Neural cell (in vitro differentiated cells): ENCODE data around the gene HOXA7. TPM values are rescaled to one million over a fixed set of nuclear protein-coding genes. Genes with fewer than 3 reads are reported as not detected.

Experiments used
- H2AFZ ChIP-seq: fragments of 200-600, 300-800 bp; sonication (generic), shearing (Covaris generic); 2 replicates; pipeline ENCODE4 v1.6.0; 2014; ENCODE audit warnings: low read depth, mild to moderate bottlenecking, antibody characterized with exemption, low read length, moderate library complexity
- H3F3A ChIP-seq: fragments of 200-600 bp; shearing (Covaris generic); 2 replicates; pipeline ENCODE4 v1.6.1; 2016; ENCODE audit warnings: mild to moderate bottlenecking, moderate library complexity, mixed read lengths, antibody characterized with exemption, low read length; ENCODE audit not compliant: insufficient read depth, poor library complexity, severe bottlenecking
- H3K27ac ChIP-seq: fragments of 200-600, 300-800 bp; sonication (generic), shearing (Covaris generic); 2 replicates; pipeline ENCODE4 v1.5.1; 2014; ENCODE audit warnings: mild to moderate bottlenecking, low read length, moderate library complexity
- H3K27me3 ChIP-seq: fragments of 300-800, 200-600 bp; sonication (generic), shearing (Covaris generic); 2 replicates; pipeline ENCODE4 v1.6.0; 2014; ENCODE audit warnings: mild to moderate bottlenecking, low read depth, low read length, moderate library complexity; ENCODE audit not compliant: insufficient read depth
- H3K36me3 ChIP-seq: fragments of 300-800, 200-600 bp; sonication (generic), shearing (Covaris generic); 2 replicates; pipeline ENCODE4 v1.5.1; 2014; ENCODE audit warnings: mild to moderate bottlenecking, antibody characterized with exemption, low read length, moderate library complexity; ENCODE audit not compliant: insufficient read depth
- H3K4me2 ChIP-seq: fragments of 300-800, 200-600 bp; sonication (generic), shearing (Covaris generic); 2 replicates; pipeline ENCODE4 v1.6.0; 2014; ENCODE audit warnings: mild to moderate bottlenecking, low read length
- H3K4me3 ChIP-seq: fragments of 300-800, 200-600 bp; sonication (generic), shearing (Covaris generic); 2 replicates; pipeline ENCODE4 v1.5.1; 2014; ENCODE audit warnings: mild to moderate bottlenecking, low read length, moderate library complexity
- H3K79me2 ChIP-seq: fragments of 200-600 bp; shearing (Covaris generic); replicated peaks from 2 replicates; pipeline ENCODE4 v1.6.0; 2014; ENCODE audit warnings: mild to moderate bottlenecking, low read length, moderate library complexity; ENCODE audit not compliant: insufficient read depth
- H3K9ac ChIP-seq: fragments of 300-800, 200-600 bp; sonication (generic), shearing (Covaris generic); 2 replicates; pipeline ENCODE4 v1.6.1; 2016; ENCODE audit warnings: mild to moderate bottlenecking, low read length, mixed read lengths
- H3K9me2 ChIP-seq: fragments of 200-600 bp; shearing (Covaris generic); 2 replicates; pipeline ENCODE4 v1.6.1; 2016; ENCODE audit warnings: mild to moderate bottlenecking, low read length, mixed read lengths; ENCODE audit not compliant: insufficient read depth
- H3K9me3 ChIP-seq: fragments of 200-600, 300-800 bp; sonication (generic), shearing (Covaris generic); 2 replicates; pipeline ENCODE4 v1.6.1; 2016; ENCODE audit warnings: mild to moderate bottlenecking, mixed run types, low read length, moderate library complexity, mixed read lengths
- H4K20me1 ChIP-seq: fragments of 200-600 bp; shearing (Covaris generic); 2 replicates; pipeline ENCODE4 v1.6.1; 2016; ENCODE audit warnings: mild to moderate bottlenecking, mixed run types; ENCODE audit not compliant: insufficient read depth
- EP300 ChIP-seq: fragments of 450-650 bp; conservative IDR thresholded peaks from 2 replicates; pipeline ENCODE4 v1.6.1; 2014; ENCODE audit warnings: antibody characterized with exemption, mild to moderate bottlenecking, moderate library complexity; ENCODE audit not compliant: poor library complexity, severe bottlenecking
- EZH2 ChIP-seq: fragments of 200-600, 300-800 bp; shearing (Covaris generic), sonication (generic); IDR thresholded peaks from 2 replicates; pipeline ENCODE4 v1.6.1; 2014; ENCODE audit warnings: antibody characterized with exemption, low read length, borderline replicate concordance, mild to moderate bottlenecking; ENCODE audit not compliant: insufficient read depth, poor library complexity, severe bottlenecking
- MXI1 ChIP-seq: fragments of 450-650 bp; conservative IDR thresholded peaks from 2 replicates; pipeline ENCODE4 v1.6.1; 2014; ENCODE audit warnings: antibody characterized with exemption, mild to moderate bottlenecking; ENCODE audit not compliant: poor library complexity, severe bottlenecking
- POLR2AphosphoS5 ChIP-seq: IDR thresholded peaks from 2 replicates; pipeline ENCODE4 v1.6.1; 2012
- RAD21 ChIP-seq: fragments of 450-650 bp; conservative IDR thresholded peaks from 2 replicates; pipeline ENCODE4 v1.6.1; 2014; ENCODE audit warnings: antibody characterized with exemption, mild to moderate bottlenecking, moderate library complexity
- SMC3 ChIP-seq: fragments of 450-650 bp; conservative IDR thresholded peaks from 2 replicates; pipeline ENCODE4 v1.6.1; 2014; ENCODE audit warnings: antibody characterized with exemption, mild to moderate bottlenecking, moderate library complexity; ENCODE audit not compliant: poor library complexity
- TAF1 ChIP-seq: IDR thresholded peaks from 2 replicates; pipeline ENCODE4 v1.6.1; 2012; ENCODE audit warnings: low read depth
- polyA plus RNA-seq: library from polyadenylated mRNA; depleted of rRNA; stranded (reverse); fragments of >200 nt; gene quantifications from 2 replicates; pipeline ENCODE4 v1.2.3, GENCODE V29; 2014
- TF ChIP-seq, protein P1 (sequence below): IDR thresholded peaks from 2 replicates; pipeline ENCODE4 v1.6.1; 2012; ENCODE audit warnings: borderline replicate concordance
- TF ChIP-seq, protein P2 (sequence below): fragments of 450-650 bp; IDR thresholded peaks from 2 replicates; pipeline ENCODE4 v1.5.1; 2014; ENCODE audit warnings: antibody characterized with exemption, mild to moderate bottlenecking, moderate library complexity; ENCODE audit not compliant: poor library complexity, severe bottlenecking

Gene HOXA7
- polyA plus RNA-seq, 1 donor from 2014 or later = not detected

DNA sequence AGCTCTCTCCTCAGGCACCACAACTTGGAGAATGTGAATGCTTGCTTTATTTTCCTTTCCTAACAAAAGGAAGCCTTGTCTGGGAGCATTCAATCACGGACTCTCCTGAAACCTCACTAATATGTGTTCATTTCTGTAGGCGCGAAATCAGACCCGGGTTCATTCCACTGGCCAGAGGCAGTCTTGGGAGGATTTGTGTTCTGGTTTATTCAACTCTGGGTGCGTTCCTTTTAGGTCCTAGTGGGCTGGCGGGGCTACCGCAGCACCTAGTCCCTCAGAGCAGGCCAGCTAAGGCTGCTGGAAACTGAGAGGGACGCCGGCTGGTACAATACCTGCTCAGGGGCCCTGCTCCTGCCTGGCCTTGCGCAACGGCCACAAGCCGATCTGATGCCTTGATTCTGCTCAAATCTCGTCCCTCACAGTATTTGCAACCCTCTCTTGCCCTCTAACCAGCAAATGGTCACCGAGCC is 33.4 kb downstream of the HOXA7 start:
- H3K9me3 ChIP-seq = peaks cover 7% of the 10 kb centered on the region
- no peaks in the 10 kb centered on the region for H3K36me3 ChIP-seq
- H3K9ac ChIP-seq = no peak overlapping the region
- H2AFZ ChIP-seq = no peak overlapping the region
- no peak overlapping the region for H3K4me2 ChIP-seq
- no peaks in the 10 kb centered on the region for H3K9me2 ChIP-seq
- H3K27me3 ChIP-seq = peaks cover 100% of the 10 kb centered on the region
- TF ChIP-seq TAF1 (no peak), MXI1 (no peak)
- no peaks in the 10 kb centered on the region for H3K79me2 ChIP-seq
- no peaks in the 10 kb centered on the region for H4K20me1 ChIP-seq
- no peak overlapping the region for H3K4me3 ChIP-seq
- no peak overlapping the region for H3K27ac ChIP-seq
- no peaks in the 10 kb centered on the region for H3F3A ChIP-seq

DNA sequence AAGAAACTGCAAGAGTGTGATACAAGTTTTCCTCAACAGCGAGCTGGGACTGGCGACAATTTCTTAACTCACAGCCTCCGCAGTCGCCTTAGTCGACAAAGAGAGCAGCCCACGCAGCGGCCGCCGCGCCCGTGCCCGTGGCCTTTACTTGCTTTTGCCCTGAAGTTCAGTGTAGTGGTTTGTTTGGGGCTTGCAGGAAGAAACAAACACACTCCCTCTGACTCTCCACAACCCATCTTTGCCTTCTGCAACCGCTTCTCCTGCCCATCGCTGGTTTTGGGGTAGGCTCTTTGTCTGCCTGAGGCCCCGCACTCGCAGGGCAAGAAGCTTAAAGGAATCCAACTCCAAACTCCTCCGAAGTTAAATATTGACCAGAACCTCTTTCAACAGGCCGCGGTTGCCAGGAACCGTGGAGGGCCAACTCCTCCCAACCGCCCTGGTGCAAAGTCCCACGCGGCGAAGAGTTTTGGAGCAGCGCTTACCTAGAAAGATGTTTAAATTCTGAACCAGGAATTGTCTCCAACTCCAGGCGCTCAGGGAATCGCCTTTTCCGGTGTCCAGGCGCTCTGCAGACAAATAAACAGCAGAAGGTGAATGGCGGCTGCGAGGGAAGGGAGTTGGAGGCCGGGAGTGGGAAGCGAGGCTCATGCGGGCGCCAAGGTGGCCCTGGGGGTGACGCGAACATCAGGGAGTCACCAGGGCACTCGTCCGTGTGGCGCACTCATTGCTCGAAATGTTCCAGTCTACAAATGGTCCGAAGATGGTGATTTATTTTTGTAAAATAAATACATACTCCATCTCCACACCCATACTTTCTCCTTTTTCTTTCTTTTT is 34.2 kb downstream of the HOXA7 start:
- Histone ChIP-seq H4K20me1 (no peaks in the 10 kb centered on the region), H3K27me3 (peaks cover 100% of the 10 kb centered on the region), H3K9me2 (no peaks in the 10 kb centered on the region), H3K9me3 (peaks cover 7% of the 10 kb centered on the region), H3F3A (no peaks in the 10 kb centered on the region), H3K9ac (no peak overlapping the region), H3K4me3 (no peak overlapping the region), H2AFZ (no peak overlapping the region), H3K4me2 (no peak overlapping the region), H3K36me3 (no peaks in the 10 kb centered on the region), H3K27ac (no peak overlapping the region), H3K79me2 (no peaks in the 10 kb centered on the region)
- no peak for TF ChIP-seq POLR2AphosphoS5
- TF ChIP-seq EZH2 = peak; percentile 72

DNA sequence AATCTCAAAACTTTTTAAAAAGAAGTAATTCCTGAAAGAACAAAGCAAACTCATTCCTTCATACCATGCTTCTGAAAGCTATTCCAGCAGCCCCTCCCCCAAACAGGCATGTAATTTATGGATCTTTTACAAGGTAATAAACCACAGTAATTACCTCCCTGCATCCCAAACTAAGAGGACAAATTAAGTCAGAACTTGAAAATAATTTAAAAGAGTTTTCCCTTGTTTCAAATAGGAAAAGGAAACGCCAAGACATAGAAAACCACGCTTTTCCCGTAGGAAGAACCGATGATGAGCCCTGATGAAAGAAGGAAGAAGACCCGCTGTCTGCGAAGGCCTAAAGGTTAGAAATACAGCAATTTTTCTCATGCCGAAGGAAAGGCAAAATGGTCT is 34.8 kb downstream of the HOXA7 start:
- Histone ChIP-seq H3F3A (no peaks in the 10 kb centered on the region), H3K27me3 (peaks cover 100% of the 10 kb centered on the region), H3K9ac (no peak overlapping the region), H4K20me1 (no peaks in the 10 kb centered on the region), H3K4me3 (no peak overlapping the region), H3K9me2 (no peaks in the 10 kb centered on the region), H2AFZ (no peak overlapping the region), H3K9me3 (peaks cover 7% of the 10 kb centered on the region), H3K36me3 (no peaks in the 10 kb centered on the region), H3K79me2 (no peaks in the 10 kb centered on the region), H3K4me2 (no peak overlapping the region), H3K27ac (no peak overlapping the region)
- TF ChIP-seq, protein P1, sequence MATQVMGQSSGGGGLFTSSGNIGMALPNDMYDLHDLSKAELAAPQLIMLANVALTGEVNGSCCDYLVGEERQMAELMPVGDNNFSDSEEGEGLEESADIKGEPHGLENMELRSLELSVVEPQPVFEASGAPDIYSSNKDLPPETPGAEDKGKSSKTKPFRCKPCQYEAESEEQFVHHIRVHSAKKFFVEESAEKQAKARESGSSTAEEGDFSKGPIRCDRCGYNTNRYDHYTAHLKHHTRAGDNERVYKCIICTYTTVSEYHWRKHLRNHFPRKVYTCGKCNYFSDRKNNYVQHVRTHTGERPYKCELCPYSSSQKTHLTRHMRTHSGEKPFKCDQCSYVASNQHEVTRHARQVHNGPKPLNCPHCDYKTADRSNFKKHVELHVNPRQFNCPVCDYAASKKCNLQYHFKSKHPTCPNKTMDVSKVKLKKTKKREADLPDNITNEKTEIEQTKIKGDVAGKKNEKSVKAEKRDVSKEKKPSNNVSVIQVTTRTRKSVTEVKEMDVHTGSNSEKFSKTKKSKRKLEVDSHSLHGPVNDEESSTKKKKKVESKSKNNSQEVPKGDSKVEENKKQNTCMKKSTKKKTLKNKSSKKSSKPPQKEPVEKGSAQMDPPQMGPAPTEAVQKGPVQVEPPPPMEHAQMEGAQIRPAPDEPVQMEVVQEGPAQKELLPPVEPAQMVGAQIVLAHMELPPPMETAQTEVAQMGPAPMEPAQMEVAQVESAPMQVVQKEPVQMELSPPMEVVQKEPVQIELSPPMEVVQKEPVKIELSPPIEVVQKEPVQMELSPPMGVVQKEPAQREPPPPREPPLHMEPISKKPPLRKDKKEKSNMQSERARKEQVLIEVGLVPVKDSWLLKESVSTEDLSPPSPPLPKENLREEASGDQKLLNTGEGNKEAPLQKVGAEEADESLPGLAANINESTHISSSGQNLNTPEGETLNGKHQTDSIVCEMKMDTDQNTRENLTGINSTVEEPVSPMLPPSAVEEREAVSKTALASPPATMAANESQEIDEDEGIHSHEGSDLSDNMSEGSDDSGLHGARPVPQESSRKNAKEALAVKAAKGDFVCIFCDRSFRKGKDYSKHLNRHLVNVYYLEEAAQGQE = no peak
- TF ChIP-seq MXI1 = no peak
- TF ChIP-seq EZH2 = no peak
- no peak for TF ChIP-seq EP300
- TF ChIP-seq SMC3 = no peak
- no peak for TF ChIP-seq POLR2AphosphoS5
- no peak for TF ChIP-seq TAF1
- TF ChIP-seq, protein P2, sequence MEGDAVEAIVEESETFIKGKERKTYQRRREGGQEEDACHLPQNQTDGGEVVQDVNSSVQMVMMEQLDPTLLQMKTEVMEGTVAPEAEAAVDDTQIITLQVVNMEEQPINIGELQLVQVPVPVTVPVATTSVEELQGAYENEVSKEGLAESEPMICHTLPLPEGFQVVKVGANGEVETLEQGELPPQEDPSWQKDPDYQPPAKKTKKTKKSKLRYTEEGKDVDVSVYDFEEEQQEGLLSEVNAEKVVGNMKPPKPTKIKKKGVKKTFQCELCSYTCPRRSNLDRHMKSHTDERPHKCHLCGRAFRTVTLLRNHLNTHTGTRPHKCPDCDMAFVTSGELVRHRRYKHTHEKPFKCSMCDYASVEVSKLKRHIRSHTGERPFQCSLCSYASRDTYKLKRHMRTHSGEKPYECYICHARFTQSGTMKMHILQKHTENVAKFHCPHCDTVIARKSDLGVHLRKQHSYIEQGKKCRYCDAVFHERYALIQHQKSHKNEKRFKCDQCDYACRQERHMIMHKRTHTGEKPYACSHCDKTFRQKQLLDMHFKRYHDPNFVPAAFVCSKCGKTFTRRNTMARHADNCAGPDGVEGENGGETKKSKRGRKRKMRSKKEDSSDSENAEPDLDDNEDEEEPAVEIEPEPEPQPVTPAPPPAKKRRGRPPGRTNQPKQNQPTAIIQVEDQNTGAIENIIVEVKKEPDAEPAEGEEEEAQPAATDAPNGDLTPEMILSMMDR = no peak
- TF ChIP-seq RAD21 = no peak
